Measurements from ENCODE around the gene KIF6. TPM values are rescaled to one million over a fixed set of nuclear protein-coding genes. Genes with fewer than 3 reads are reported as not detected.

Gene KIF6
- total RNA-seq, 1 experiment from 2014 or later, result not detected

GRCh38 chr6:39576556-39577303, 148.5 kb downstream of the KIF6 start:
- ChIA-PET POLR2A (no interaction called here), CTCF (no interaction called here)
- no TSS peak for BruUV-seq (replicated peaks)

GRCh38 chr6:39574991-39575390, 150.2 kb downstream of the KIF6 start:
- Histone ChIP-seq H3K4me2 (ENCODE audit: low read length) (no peak overlapping the region), H3K36me3 (ENCODE audit: control insufficient read depth in 1 of 2, insufficient read depth in 2 of 2, low read length in 2 of 2) (no peaks in the 10 kb centered on the region), H3K9me3 (ENCODE audit: control insufficient read depth in 1 of 2, insufficient read depth in 1 of 2, low read depth in 1 of 2, low read length in 2 of 2) (no peaks in the 10 kb centered on the region), H4K20me1 (ENCODE audit: insufficient read depth) (no peaks in the 10 kb centered on the region), H3K4me3 (replicated peaks in 1 of 2; ENCODE audit: low read depth in 1 of 2, low read length in 2 of 2) (no peak overlapping the region), H3K79me2 (ENCODE audit: insufficient read depth, low read length) (no peaks in the 10 kb centered on the region), H2AFZ (ENCODE audit: low read depth, low read length, poor library complexity, severe bottlenecking) (no peak overlapping the region), H3K27ac (ENCODE audit: low read depth, low read length) (no peak overlapping the region), H3K27me3 (ENCODE audit: insufficient read depth, low read length) (peaks cover 28% of the 10 kb centered on the region; the same call in 1 of the 2 replicates), H3K9ac (ENCODE audit: low read length) (no peak overlapping the region), H3K9me2 (ENCODE audit: insufficient read depth) (no peaks in the 10 kb centered on the region), H3K4me1 (ENCODE audit: control insufficient read depth in 1 of 2, insufficient read depth in 2 of 2, low read length in 2 of 2) (no peaks in the 10 kb centered on the region)
- intact Hi-C loops (cut with micrococcal nuclease), result no loop called here
- TF ChIP-seq CBX3 (IDR thresholded peaks at IDR 0.05; ENCODE audit: low read depth) (no peak), EZH2 (IDR thresholded peaks at IDR 0.05) (no peak), EGR1 (IDR thresholded peaks at IDR 0.05; ENCODE audit: low read depth) (no peak), ZFX (IDR thresholded peaks at IDR 0.05) (no peak), JUND (IDR thresholded peaks at IDR 0.05) (no peak), ELF1 (IDR thresholded peaks at IDR 0.05; ENCODE audit: borderline replicate concordance, low read depth) (no peak), SP1 (IDR thresholded peaks at IDR 0.05; ENCODE audit: low read depth) (no peak)
- no peak for ATAC-seq
- ChIA-PET POLR2A (no interaction called here), RAD21 (ENCODE audit: low non-redundant PET in 1 of 2, low total read pairs in 2 of 2, uncharacterized antibody in 2 of 2, unreplicated experiment in 2 of 2) (no interaction called here), CTCF (no interaction called here)
- BruUV-seq (replicated peaks), result no TSS peak
- no peak for DNase-seq (ENCODE audit: low read depth, low spot score)

More at GRCh38 chr6:39576556-39577303, 148.5 kb downstream of the KIF6 start:
- RAD21 ChIA-PET (ENCODE audit: low non-redundant PET in 1 of 2, low total read pairs in 2 of 2, uncharacterized antibody in 2 of 2, unreplicated experiment in 2 of 2), result no interaction called here
- Histone ChIP-seq H3K9me3 (ENCODE audit: control insufficient read depth in 1 of 2, insufficient read depth in 1 of 2, low read depth in 1 of 2, low read length in 2 of 2) (no peaks in the 10 kb centered on the region), H3K27me3 (ENCODE audit: insufficient read depth, low read length) (peaks cover 28% of the 10 kb centered on the region; the same call in 1 of the 2 replicates), H4K20me1 (ENCODE audit: insufficient read depth) (no peaks in the 10 kb centered on the region), H3K4me1 (ENCODE audit: control insufficient read depth in 1 of 2, insufficient read depth in 2 of 2, low read length in 2 of 2) (no peaks in the 10 kb centered on the region), H3K27ac (ENCODE audit: low read depth, low read length) (no peak overlapping the region), H3K9ac (ENCODE audit: low read length) (no peak overlapping the region), H3K79me2 (ENCODE audit: insufficient read depth, low read length) (no peaks in the 10 kb centered on the region), H3K9me2 (ENCODE audit: insufficient read depth) (no peaks in the 10 kb centered on the region), H2AFZ (ENCODE audit: low read depth, low read length, poor library complexity, severe bottlenecking) (no peak overlapping the region), H3K4me2 (ENCODE audit: low read length) (no peak overlapping the region), H3K36me3 (ENCODE audit: control insufficient read depth in 1 of 2, insufficient read depth in 2 of 2, low read length in 2 of 2) (no peaks in the 10 kb centered on the region), H3K4me3 (replicated peaks in 1 of 2; ENCODE audit: low read depth in 1 of 2, low read length in 2 of 2) (no peak overlapping the region)
- no peak for TF ChIP-seq SP1 (IDR thresholded peaks at IDR 0.05; ENCODE audit: low read depth)
- DNase-seq (ENCODE audit: low read depth, low spot score) (no peak), ATAC-seq (no peak)
- intact Hi-C loops (cut with micrococcal nuclease), result no loop called here
